BE2C (cell line): ENCODE measurements around the gene DCAF8.

Experiments
- DNase-seq: peaks from one replicate; pipeline ENCODE4 v3.0.0-alpha.2; 2020
- H3K27me3 ChIP-seq: fragments of 250-450 bp; sonication (Bioruptor Pico); 2 replicates; pipeline ENCODE4 v1.5.1; 2020; ENCODE audit warnings: mild to moderate bottlenecking
- H3K36me3 ChIP-seq: fragments of 250-450 bp; sonication (Bioruptor Pico); 2 replicates; pipeline ENCODE4 v1.5.1; 2020; ENCODE audit warnings: mild to moderate bottlenecking
- H3K4me1 ChIP-seq: fragments of 250-450 bp; sonication (Bioruptor Pico); 2 replicates; pipeline ENCODE4 v1.5.1; 2020
- H3K4me3 ChIP-seq: 2 replicates; pipeline ENCODE4 v1.5.1; 2011; ENCODE audit warnings: low read depth, low read length
- H3K9me3 ChIP-seq: fragments of 250-450 bp; sonication (Bioruptor Pico); 2 replicates; pipeline ENCODE4 v1.5.1; 2020
- CTCF ChIP-seq: IDR thresholded peaks from 2 replicates; pipeline ENCODE4 v1.5.1; 2012; ENCODE audit warnings: mild to moderate bottlenecking, low read depth, low read length

The DCAF8 gene

DNA sequence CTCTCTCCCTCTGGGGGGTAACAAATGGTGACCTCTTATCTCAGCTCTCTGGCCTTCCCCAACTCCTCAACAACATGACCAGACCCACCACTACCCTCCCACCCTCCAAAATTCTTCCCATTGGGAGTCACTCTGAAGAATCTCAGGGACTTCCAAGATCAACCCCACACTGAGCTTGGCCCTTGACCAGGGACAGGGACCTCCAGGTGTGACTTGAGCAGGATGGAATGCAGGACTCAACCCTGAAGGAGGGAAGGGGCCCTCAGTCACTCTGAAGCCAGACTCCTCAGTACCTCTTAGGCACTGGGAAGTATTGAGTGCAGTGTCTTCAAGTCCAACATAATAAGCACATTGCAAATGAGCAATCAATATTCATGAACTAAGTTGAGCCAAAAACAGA is 70.1 kb downstream of the DCAF8 start:
- TF ChIP-seq CTCF, result no peak
- peaks cover 3% of the 10 kb centered on the region; the same call in 1 of the 2 replicates for H3K4me1 ChIP-seq
- H3K9me3 ChIP-seq, result no peaks in the 10 kb centered on the region
- H3K4me3 ChIP-seq, result no peak overlapping the region
- no peak for DNase-seq
- H3K36me3 ChIP-seq, result no peaks in the 10 kb centered on the region
- H3K27me3 ChIP-seq, result no peaks in the 10 kb centered on the region

DNA sequence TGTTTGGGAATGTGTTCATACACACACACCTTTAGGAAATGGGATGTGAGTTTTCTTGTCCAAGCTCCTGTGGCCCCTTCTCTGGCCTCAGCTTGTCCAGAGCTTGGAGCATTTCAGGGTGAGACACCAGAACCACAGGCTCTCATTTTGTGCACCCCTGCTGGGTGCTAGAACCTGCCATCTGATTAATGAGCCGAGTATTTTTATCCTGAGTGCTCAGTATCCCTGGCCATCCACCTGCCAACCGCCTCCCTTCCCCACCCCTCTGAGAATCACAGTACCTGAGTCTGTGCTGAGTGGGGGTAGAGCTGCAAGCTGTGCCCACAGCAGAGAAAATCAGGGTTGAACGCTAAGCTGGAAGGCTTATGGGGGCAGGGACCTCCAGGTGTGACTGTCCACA is 70.6 kb downstream of the DCAF8 start:
- no peak for DNase-seq
- H3K36me3 ChIP-seq, result no peaks in the 10 kb centered on the region
- no peak for TF ChIP-seq CTCF
- H3K27me3 ChIP-seq, result no peaks in the 10 kb centered on the region
- peaks cover 3% of the 10 kb centered on the region; the same call in 1 of the 2 replicates for H3K4me1 ChIP-seq
- H3K9me3 ChIP-seq, result no peaks in the 10 kb centered on the region
- no peak overlapping the region for H3K4me3 ChIP-seq

DNA sequence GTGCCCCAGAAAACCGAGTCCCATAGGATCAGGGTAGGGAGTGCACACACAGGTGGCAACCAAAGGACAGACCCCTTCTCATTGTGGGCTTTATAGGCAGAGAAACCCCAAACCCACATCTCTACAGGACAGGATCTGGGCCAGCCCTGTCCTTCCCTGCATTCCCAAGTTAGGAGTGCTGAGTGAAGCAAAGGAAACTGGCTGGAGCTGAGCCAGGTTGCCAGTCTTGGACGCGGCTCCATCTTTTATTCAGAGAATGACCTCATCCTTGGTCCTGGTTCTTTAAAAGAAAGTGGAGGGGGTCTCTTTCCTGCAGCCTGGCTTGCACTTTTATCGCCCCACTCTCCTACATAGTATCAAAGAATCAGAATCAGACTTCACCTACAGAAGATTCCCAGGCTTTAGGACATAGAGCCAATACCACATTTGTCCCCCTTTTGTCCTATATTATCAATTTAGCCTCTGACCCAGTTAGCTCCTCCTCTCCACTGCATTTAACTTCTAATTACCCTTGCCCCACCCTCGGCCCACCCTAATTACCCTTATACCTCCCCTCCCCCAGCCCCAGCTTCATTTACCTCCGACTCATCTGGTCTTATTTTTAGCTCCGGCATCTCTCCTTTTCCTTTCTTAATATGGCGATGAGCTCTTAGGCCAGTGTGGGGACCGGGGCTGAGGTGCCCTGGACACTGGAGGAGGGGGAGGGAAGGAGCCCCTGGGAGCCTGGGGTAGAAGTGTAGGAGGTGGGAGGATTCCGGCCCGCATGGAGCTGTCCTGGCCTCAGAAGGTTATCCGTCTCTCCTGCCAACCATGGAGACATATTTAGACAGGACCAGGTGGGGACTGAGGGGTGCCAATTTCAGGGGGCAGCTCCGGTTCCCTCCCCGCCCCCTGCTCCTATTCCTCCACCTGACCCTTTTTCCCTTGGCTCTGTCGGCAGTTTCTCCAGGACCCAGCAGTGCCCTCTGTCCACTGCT is 72.4 kb downstream of the DCAF8 start, which contains the start of gene CASQ1:
Gene CASQ1 (plus strand): TSS at position 927 of the 977 bp plus-strand sequence. CDS start 177 bp downstream, outside the sequence.
- TF ChIP-seq CTCF, result no peak
- H3K4me1 ChIP-seq, result peaks cover 3% of the 10 kb centered on the region; the same call in 1 of the 2 replicates
- no peaks in the 10 kb centered on the region for H3K27me3 ChIP-seq
- H3K4me3 ChIP-seq, result no peak within 1 kb of the TSS
- H3K9me3 ChIP-seq, result no peaks in the 10 kb centered on the region
- no peak for DNase-seq
- no peaks in the 10 kb centered on the region for H3K36me3 ChIP-seq

GRCh38 chr1:160188341-160188740 is 74.0 kb downstream of the DCAF8 start:
- peaks cover under 1% of the 10 kb centered on the region; the same call in 1 of the 2 replicates for H3K4me1 ChIP-seq
- no peaks in the 10 kb centered on the region for H3K9me3 ChIP-seq
- no peak overlapping the region for H3K4me3 ChIP-seq
- no peak for DNase-seq
- no peaks in the 10 kb centered on the region for H3K36me3 ChIP-seq
- H3K27me3 ChIP-seq, result no peaks in the 10 kb centered on the region
- no peak for TF ChIP-seq CTCF

DNA sequence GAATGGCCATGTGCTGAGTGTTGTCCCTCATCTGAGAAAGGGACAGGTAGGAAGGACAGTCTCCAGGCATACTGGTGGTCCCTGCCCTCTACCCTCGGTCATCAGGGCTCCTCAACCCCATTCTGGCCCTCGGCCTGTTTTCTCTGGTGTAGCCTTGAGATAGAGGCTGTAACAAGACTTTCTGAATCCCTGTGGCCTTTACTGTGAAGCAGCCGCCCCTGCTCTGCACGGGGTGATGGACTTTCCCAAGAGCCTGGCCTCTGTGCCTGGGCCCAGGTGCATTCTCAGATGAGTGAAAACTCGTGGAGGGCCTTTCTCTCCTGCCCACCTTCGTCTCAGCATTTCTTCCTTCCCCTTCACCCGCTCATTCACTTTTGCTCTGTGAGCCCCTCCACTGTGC is 74.9 kb downstream of the DCAF8 start:
- TF ChIP-seq CTCF, result no peak
- no peak for DNase-seq
- Histone ChIP-seq H3K4me3 (no peak overlapping the region), H3K27me3 (no peaks in the 10 kb centered on the region), H3K4me1 (no peaks in the 10 kb centered on the region), H3K36me3 (no peaks in the 10 kb centered on the region), H3K9me3 (no peaks in the 10 kb centered on the region)

GRCh38 chr1:160186729-160187128 is 75.6 kb downstream of the DCAF8 start:
- no peak for TF ChIP-seq CTCF
- Histone ChIP-seq H3K4me1 (no peaks in the 10 kb centered on the region), H3K9me3 (no peaks in the 10 kb centered on the region), H3K27me3 (no peaks in the 10 kb centered on the region; the same call in 1 of the 2 replicates), H3K4me3 (no peak overlapping the region), H3K36me3 (no peaks in the 10 kb centered on the region)
- DNase-seq, result no peak
